HG03025 (cell line): ENCODE results near the gene ARID3A.

Experiments
- ATAC-seq: cut with Tn5 transposase; IDR thresholded peaks from one replicate; pipeline ENCODE4 v1.9.1; 2021; ENCODE audit warnings: mild to moderate bottlenecking, moderate library complexity; ENCODE audit not compliant: unreplicated experiment, low FRiP score

Gene ARID3A

GRCh38 chr19:943551-944170 is 17.8 kb downstream of the ARID3A start:
- no peak for ATAC-seq

GRCh38 chr19:944171-944567 is 18.3 kb downstream of the ARID3A start:
- no peak for ATAC-seq

- ATAC-seq, result no peak
Observed at GRCh38 chr19:944663-945241, 18.9 kb downstream of the ARID3A start.

GRCh38 chr19:945401-946252 is 19.8 kb downstream of the ARID3A start:
- no peak for ATAC-seq

- peak; percentile 15 for ATAC-seq
Observed at GRCh38 chr19:947090-947706, 21.4 kb downstream of the ARID3A start.

GRCh38 chr19:947707-948539 is 22.1 kb downstream of the ARID3A start:
- ATAC-seq, result peak; percentile 42

GRCh38 chr19:948842-949496 is 23.1 kb downstream of the ARID3A start:
- ATAC-seq, result no peak

- ATAC-seq, result no peak
Observed at GRCh38 chr19:950352-951066, 24.7 kb downstream of the ARID3A start.

- ATAC-seq, result no peak
Observed at GRCh38 chr19:952049-952679, 26.3 kb downstream of the ARID3A start.

GRCh38 chr19:952680-953444 is 27.0 kb downstream of the ARID3A start:
- ATAC-seq, result no peak

GRCh38 chr19:953445-954271 is 27.8 kb downstream of the ARID3A start:
- no peak for ATAC-seq

GRCh38 chr19:954272-954671 is 28.4 kb downstream of the ARID3A start:
- no peak for ATAC-seq

- ATAC-seq, result peak; percentile 40
Observed at GRCh38 chr19:954672-955494, 29.0 kb downstream of the ARID3A start.

- ATAC-seq, result no peak
Observed at GRCh38 chr19:955803-956765, 30.2 kb downstream of the ARID3A start.

GRCh38 chr19:956766-957440 is 31.1 kb downstream of the ARID3A start:
- ATAC-seq, result no peak
